HG02943 (cell line): Measurements from ENCODE around the gene AGXT.

Source experiments
- ATAC-seq: cut with Tn5 transposase; IDR thresholded peaks from one replicate; pipeline ENCODE4 v1.9.1; 2021; ENCODE audit warnings: mild to moderate bottlenecking, low read depth, moderate library complexity; ENCODE audit not compliant: unreplicated experiment

The AGXT gene

GRCh38 chr2:240896394-240896793 is 27.8 kb downstream of the AGXT start:
- no peak for ATAC-seq

- ATAC-seq: no peak
These were observed 28.5 kb downstream of the AGXT start for GRCh38 chr2:240896871-240897692.

- ATAC-seq: no peak
These were observed 29.6 kb downstream of the AGXT start for GRCh38 chr2:240898108-240898730.

GRCh38 chr2:240898731-240899467 is 30.3 kb downstream of the AGXT start:
- no peak for ATAC-seq

- ATAC-seq: no peak
These were observed 30.8 kb downstream of the AGXT start for GRCh38 chr2:240899468-240899865.

GRCh38 chr2:240900141-240900860 is 31.7 kb downstream of the AGXT start:
- no peak for ATAC-seq

- no peak for ATAC-seq
These were observed 33.5 kb downstream of the AGXT start for GRCh38 chr2:240901986-240902614.

GRCh38 chr2:240902615-240903041 is 34.0 kb downstream of the AGXT start:
- no peak for ATAC-seq

- no peak for ATAC-seq
These were observed 34.8 kb downstream of the AGXT start for GRCh38 chr2:240903191-240904060.

- ATAC-seq: no peak
These were observed 35.9 kb downstream of the AGXT start for GRCh38 chr2:240904216-240905175.

- no peak for ATAC-seq
These were observed 36.7 kb downstream of the AGXT start for GRCh38 chr2:240905176-240905781.

- no peak for ATAC-seq
These were observed 37.7 kb downstream of the AGXT start, which contains the start of gene CROCC2 for GRCh38 chr2:240906141-240906910. Gene CROCC2, plus strand, starts transcription at chr2:240906336. Its CDS starts 178 bp downstream, at chr2:240906514.

- ATAC-seq: no peak
These were observed 38.4 kb downstream of the AGXT start for GRCh38 chr2:240906911-240907590.

- no peak for ATAC-seq
These were observed 40.8 kb downstream of the AGXT start for GRCh38 chr2:240909216-240909974.

- no peak for ATAC-seq
These were observed 43.1 kb downstream of the AGXT start for GRCh38 chr2:240911641-240912265.
